Uterus (tissue), 2 donors: ENCODE data around the gene SMOC2.

Source experiments
- POLR2A ChIP-seq, 2 donors: fragments of 450-650 bp; IDR thresholded peaks; one replicate each; pipeline ENCODE4 v1.6.1; 2016; ENCODE audit warnings: antibody characterized with exemption in 2 of 2, mild to moderate bottlenecking in 1 of 2, moderate library complexity in 1 of 2
- TF ChIP-seq, protein P1 (sequence below), 4 experiments: fragments of 200-600 bp in 2 of 4; fragments of 450-650 bp in 2 of 4; sonication (generic) in 2 of 4; IDR thresholded peaks; one replicate each; pipeline ENCODE4 v1.5.1; 2016 to 2019; ENCODE audit warnings: antibody characterized with exemption in 4 of 4, mild to moderate bottlenecking in 2 of 4, moderate library complexity in 1 of 4

DNA sequence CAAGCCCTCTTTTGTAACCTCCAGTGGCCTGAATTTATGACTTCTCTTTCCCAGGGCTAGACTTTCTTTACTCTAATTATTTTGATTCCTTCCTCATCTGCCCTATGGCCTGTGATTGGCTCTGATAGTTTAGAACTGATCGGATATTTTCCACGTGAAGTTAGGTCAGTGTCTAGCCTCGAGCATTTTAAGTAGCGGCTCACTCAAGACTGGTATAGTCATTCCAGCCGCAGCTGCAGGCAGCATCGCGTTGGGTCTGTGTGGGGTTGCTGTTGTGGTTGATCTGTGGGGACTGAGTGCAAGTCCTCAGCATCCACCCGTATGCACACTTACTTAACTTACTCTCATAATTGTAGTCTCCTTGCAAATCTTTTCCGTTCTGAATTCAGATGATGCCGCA is 105.7 kb downstream of the SMOC2 start:
- no peak for TF ChIP-seq POLR2A (IDR thresholded peaks at IDR 0.05)
- TF ChIP-seq, protein P1, sequence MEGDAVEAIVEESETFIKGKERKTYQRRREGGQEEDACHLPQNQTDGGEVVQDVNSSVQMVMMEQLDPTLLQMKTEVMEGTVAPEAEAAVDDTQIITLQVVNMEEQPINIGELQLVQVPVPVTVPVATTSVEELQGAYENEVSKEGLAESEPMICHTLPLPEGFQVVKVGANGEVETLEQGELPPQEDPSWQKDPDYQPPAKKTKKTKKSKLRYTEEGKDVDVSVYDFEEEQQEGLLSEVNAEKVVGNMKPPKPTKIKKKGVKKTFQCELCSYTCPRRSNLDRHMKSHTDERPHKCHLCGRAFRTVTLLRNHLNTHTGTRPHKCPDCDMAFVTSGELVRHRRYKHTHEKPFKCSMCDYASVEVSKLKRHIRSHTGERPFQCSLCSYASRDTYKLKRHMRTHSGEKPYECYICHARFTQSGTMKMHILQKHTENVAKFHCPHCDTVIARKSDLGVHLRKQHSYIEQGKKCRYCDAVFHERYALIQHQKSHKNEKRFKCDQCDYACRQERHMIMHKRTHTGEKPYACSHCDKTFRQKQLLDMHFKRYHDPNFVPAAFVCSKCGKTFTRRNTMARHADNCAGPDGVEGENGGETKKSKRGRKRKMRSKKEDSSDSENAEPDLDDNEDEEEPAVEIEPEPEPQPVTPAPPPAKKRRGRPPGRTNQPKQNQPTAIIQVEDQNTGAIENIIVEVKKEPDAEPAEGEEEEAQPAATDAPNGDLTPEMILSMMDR (IDR thresholded peaks at IDR 0.05), result no peak
